ENCODE measurements around the gene RTN4R. TPM values are rescaled to one million over a fixed set of nuclear protein-coding genes. Genes with fewer than 3 reads are reported as not detected.

Gene RTN4R
- total and polyA plus RNA-seq, 9 of the 15 experiments (the other 6 are each of a cell fraction or from before 2014, with no cell fraction given), result 0.04 to 2.8 (median 1.4) TPM; not detected in 3

GRCh38 chr22:20268279-20269012, at the start of gene RTN4R (continued):
- TF ChIP-seq RBFOX2 (IDR thresholded peaks at IDR 0.05; ENCODE audit: low read depth, low read length), result 0 out of 2 replicates have a peak, but pooled peaks have one; percentile 20
- TF ChIP-seq TBP (optimal IDR thresholded peaks at IDR 0.05; ENCODE audit: low read depth, low read length), result peak; percentile 24
- TF ChIP-seq FOXJ2 (tag; IDR thresholded peaks at IDR 0.05), result no peak
- TF ChIP-seq PHF8 (IDR thresholded peaks at IDR 0.05; ENCODE audit: borderline replicate concordance, low read length), result peak; percentile 35; the same call in 1 of the 2 replicates
- TF ChIP-seq ZNF224 (CRISPR knock-in tag; IDR thresholded peaks at IDR 0.05), result 0 out of 2 replicates have a peak, but pooled peaks have one; percentile 50
- TF ChIP-seq KDM5B (IDR thresholded peaks at IDR 0.05; ENCODE audit: insufficient replicate concordance, low read depth, low read length), result peak; percentile 54
- peak; percentile 53; the same call in 1 of the 2 replicates for TF ChIP-seq MYNN (IDR thresholded peaks at IDR 0.05)
- no peak; the same call in 1 of the 2 replicates for TF ChIP-seq MYNN (CRISPR knock-in tag; IDR thresholded peaks at IDR 0.05)
- TF ChIP-seq SIRT6 (IDR thresholded peaks at IDR 0.05; ENCODE audit: low read depth, low read length), result no peak
- peak; percentile 71 for TF ChIP-seq BHLHE40 (IDR thresholded peaks at IDR 0.05; ENCODE audit: low read length)
- TF ChIP-seq ETS1 (conservative IDR thresholded peaks at IDR 0.05; ENCODE audit: control insufficient read depth, low read depth, low read length), result peak; percentile 64; the same call in 1 of the 2 replicates
- TF ChIP-seq RUNX1 (IDR thresholded peaks at IDR 0.05; ENCODE audit: low read depth), result peak; percentile 85
- TF ChIP-seq E2F5 (CRISPR knock-in tag; IDR thresholded peaks at IDR 0.05), result no peak
- peak; percentile 58; the same call in 1 of the 2 replicates for TF ChIP-seq ZNF830 (CRISPR knock-in tag; IDR thresholded peaks at IDR 0.05)
- TF ChIP-seq CHD2 (IDR thresholded peaks at IDR 0.05; ENCODE audit: low read depth, low read length), result peak; percentile 32; the same call in 1 of the 2 replicates
- peak; percentile 25; the same call in 1 of the 2 replicates for TF ChIP-seq MITF (IDR thresholded peaks at IDR 0.05)
- 0 out of 2 replicates have a peak, but pooled peaks have one; percentile 53 for TF ChIP-seq ZBTB43 (CRISPR knock-in tag; IDR thresholded peaks at IDR 0.05)
- TF ChIP-seq FOXM1 (IDR thresholded peaks at IDR 0.05; ENCODE audit: low read depth), result no peak
- TF ChIP-seq FOXM1 (CRISPR knock-in tag; IDR thresholded peaks at IDR 0.05; ENCODE audit: low read depth), result peak; percentile 10; the same call in 1 of the 2 replicates
- no peak for TF ChIP-seq PTTG1 (tag; IDR thresholded peaks at IDR 0.05; ENCODE audit: low read depth)
- TF ChIP-seq PRMT5 (CRISPR knock-in tag; IDR thresholded peaks at IDR 0.05), result peak; percentile 50; the same call in 1 of the 2 replicates
- TF ChIP-seq CBX1 (IDR thresholded peaks at IDR 0.05; ENCODE audit: low read depth), result no peak
- TF ChIP-seq CREBBP (IDR thresholded peaks at IDR 0.05; ENCODE audit: low read depth, low read length), result no peak

All from K562 (cell line).